Erythroblast (primary cell): ENCODE measurements around the gene NUDT4B.
"Not testable (repeated sequence)": the region's sequence is repeated elsewhere in the genome, so short reads cannot be mapped to it uniquely, and the experiment has no call there.

Experiments
- GATA1 ChIP-seq: IDR thresholded peaks from 2 replicates; pipeline ENCODE4 v1.6.1; 2011; ENCODE audit warnings: low read depth, mild to moderate bottlenecking, control low read depth, low read length, moderate library complexity
- POLR2A ChIP-seq: IDR thresholded peaks from 2 replicates; pipeline ENCODE4 v1.6.1; 2011; ENCODE audit warnings: mild to moderate bottlenecking, low read length

DNA sequence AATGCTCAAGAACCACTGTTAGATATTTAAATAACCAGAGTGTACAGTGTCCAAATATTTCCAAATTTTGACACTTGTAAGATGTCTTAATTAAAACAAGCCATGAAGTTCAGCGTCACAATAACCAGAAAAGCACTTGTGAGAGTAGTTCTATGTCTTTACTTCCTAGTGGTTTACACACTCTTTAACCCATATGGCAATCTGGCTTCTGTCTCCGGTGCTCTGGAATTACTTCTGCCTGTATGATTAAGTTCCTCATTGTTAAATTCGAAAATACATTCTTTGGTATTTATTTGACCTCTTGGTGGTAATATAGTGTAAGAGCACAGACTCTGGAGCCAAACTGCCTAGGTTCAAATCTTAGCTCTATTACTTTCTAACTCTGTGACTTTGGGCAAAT is 20.9 kb downstream of the NUDT4B start:
- TF ChIP-seq POLR2A, GATA1: not testable (repeated sequence)
